HG02973 (cell line): ENCODE measurements around the gene DHH.
A peak's percentile ranks its signal among the peaks of the same experiment; 100 is the strongest.
"Not testable (repeated sequence)": the region's sequence is repeated elsewhere in the genome, so short reads cannot be mapped to it uniquely, and the experiment has no call there.

Source experiments
- ATAC-seq: cut with Tn5 transposase; IDR thresholded peaks from one replicate; pipeline ENCODE4 v1.9.1; 2021; ENCODE audit warnings: moderate library complexity; ENCODE audit not compliant: unreplicated experiment

The DHH gene

GRCh38 chr12:49079793-49080192 is 14.8 kb downstream of the DHH start:
- ATAC-seq: no peak

GRCh38 chr12:49070971-49071370 is 23.6 kb downstream of the DHH start:
- ATAC-seq: no peak

- ATAC-seq: peak; percentile 90
These were observed 24.9 kb downstream of the DHH start, which contains the start of gene RHEBL1 for GRCh38 chr12:49069507-49070346. TSS of gene RHEBL1 (minus strand) at chr12:49069979. CDS start at chr12:49069785, 194 bp downstream.

- no peak for ATAC-seq
These were observed 25.6 kb downstream of the DHH start for GRCh38 chr12:49068879-49069506.

- no peak for ATAC-seq
These were observed 28.5 kb downstream of the DHH start for GRCh38 chr12:49066120-49066519.

GRCh38 chr12:49064767-49065152 is 29.8 kb downstream of the DHH start:
- no peak for ATAC-seq

- not testable (repeated sequence) for ATAC-seq
These were observed 32.7 kb downstream of the DHH start for GRCh38 chr12:49061916-49062315.

- no peak for ATAC-seq
These were observed 33.4 kb downstream of the DHH start for GRCh38 chr12:49061157-49061650.

GRCh38 chr12:49060237-49061156 is 34.1 kb downstream of the DHH start, which contains the start of gene KMT2D:
TSS of gene KMT2D (minus strand) at chr12:49060794. CDS start at chr12:49055324, 5,470 bp downstream.
- ATAC-seq: peak; percentile 50

GRCh38 chr12:49059299-49060171 is 35.1 kb downstream of the DHH start:
- peak; percentile 14 for ATAC-seq

GRCh38 chr12:49059045-49059298 is 35.6 kb downstream of the DHH start:
- ATAC-seq: no peak

GRCh38 chr12:49058366-49059044 is 36.1 kb downstream of the DHH start:
- ATAC-seq: no peak

GRCh38 chr12:49057888-49058287 is 36.7 kb downstream of the DHH start:
- ATAC-seq: no peak

- ATAC-seq: peak; percentile 52
These were observed 38.4 kb downstream of the DHH start for GRCh38 chr12:49055978-49056754.

- ATAC-seq: no peak
These were observed 39.5 kb downstream of the DHH start for GRCh38 chr12:49055092-49055491.

GRCh38 chr12:49054524-49054923 is 40.1 kb downstream of the DHH start:
- ATAC-seq: no peak

GRCh38 chr12:49054096-49054495 is 40.5 kb downstream of the DHH start:
- no peak for ATAC-seq

GRCh38 chr12:49052451-49053208 is 42.0 kb downstream of the DHH start:
- no peak for ATAC-seq
